Measurements from ENCODE around the gene PACRG.

DNA sequence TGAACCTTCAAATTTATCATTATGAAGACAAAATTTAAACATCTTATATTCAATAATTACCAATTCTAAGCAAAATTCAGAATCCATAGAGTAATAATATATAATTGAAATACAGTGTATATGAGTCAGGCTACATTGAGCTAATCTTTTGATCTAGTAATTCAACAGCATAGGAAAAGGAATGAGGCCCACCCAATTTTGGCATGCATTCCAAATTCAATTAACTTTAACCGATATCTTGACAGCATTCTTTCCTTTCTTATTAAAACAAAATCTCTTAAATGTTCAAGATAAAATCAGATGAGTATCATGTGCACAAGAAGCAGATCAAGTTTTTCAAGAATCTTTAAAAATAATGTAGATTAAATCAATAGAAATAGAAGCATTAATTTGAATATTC, 553.9 kb downstream of the PACRG start:
- TF ChIP-seq, protein P1, sequence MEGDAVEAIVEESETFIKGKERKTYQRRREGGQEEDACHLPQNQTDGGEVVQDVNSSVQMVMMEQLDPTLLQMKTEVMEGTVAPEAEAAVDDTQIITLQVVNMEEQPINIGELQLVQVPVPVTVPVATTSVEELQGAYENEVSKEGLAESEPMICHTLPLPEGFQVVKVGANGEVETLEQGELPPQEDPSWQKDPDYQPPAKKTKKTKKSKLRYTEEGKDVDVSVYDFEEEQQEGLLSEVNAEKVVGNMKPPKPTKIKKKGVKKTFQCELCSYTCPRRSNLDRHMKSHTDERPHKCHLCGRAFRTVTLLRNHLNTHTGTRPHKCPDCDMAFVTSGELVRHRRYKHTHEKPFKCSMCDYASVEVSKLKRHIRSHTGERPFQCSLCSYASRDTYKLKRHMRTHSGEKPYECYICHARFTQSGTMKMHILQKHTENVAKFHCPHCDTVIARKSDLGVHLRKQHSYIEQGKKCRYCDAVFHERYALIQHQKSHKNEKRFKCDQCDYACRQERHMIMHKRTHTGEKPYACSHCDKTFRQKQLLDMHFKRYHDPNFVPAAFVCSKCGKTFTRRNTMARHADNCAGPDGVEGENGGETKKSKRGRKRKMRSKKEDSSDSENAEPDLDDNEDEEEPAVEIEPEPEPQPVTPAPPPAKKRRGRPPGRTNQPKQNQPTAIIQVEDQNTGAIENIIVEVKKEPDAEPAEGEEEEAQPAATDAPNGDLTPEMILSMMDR (conservative IDR thresholded peaks at IDR 0.05 in 1 of 2, IDR thresholded peaks at IDR 0.05 in 1 of 2; ENCODE audit: extremely low read depth in 1 of 2, insufficient read depth in 1 of 2, low read depth in 1 of 2, low read length in 2 of 2): no peak
- no peak for TF ChIP-seq EZH2 (IDR thresholded peaks at IDR 0.05; ENCODE audit: borderline replicate concordance, low read length)
